Measurements from ENCODE around the gene NFKB1. TPM values are rescaled to one million over a fixed set of nuclear protein-coding genes. Genes with fewer than 3 reads are reported as not detected.

NFKB1 gene
- total RNA-seq, 1 donor: 67.4 TPM

- DNase-seq (ENCODE audit: low read depth): no peak
- no peak overlapping the region for H3K4me3 ChIP-seq (ENCODE audit: low read depth, low read length)
- TF ChIP-seq CTCF (IDR thresholded peaks at IDR 0.05; ENCODE audit: insufficient read depth, low read depth, low read length): no peak
Observed at GRCh38 chr4:102497986-102498385, 3.2 kb upstream of the NFKB1 start.

- peak overlapping the region; percentile 70 for H3K4me3 ChIP-seq (ENCODE audit: low read depth, low read length)
- no peak for DNase-seq (ENCODE audit: low read depth)
- TF ChIP-seq CTCF (IDR thresholded peaks at IDR 0.05; ENCODE audit: insufficient read depth, low read depth, low read length): peak; percentile 4
Observed at GRCh38 chr4:102500352-102500695, 835 bp upstream of the NFKB1 start.

- DNase-seq (ENCODE audit: low read depth): no peak
- TF ChIP-seq CTCF (IDR thresholded peaks at IDR 0.05; ENCODE audit: insufficient read depth, low read depth, low read length): no peak
- peak overlapping the region; percentile 70 for H3K4me3 ChIP-seq (ENCODE audit: low read depth, low read length)
Observed at GRCh38 chr4:102501447-102501696, 213 bp downstream of the NFKB1 start.

GRCh38 chr4:102502543-102502818 is 1.3 kb downstream of the NFKB1 start:
- DNase-seq (ENCODE audit: low read depth): no peak
- TF ChIP-seq CTCF (IDR thresholded peaks at IDR 0.05; ENCODE audit: insufficient read depth, low read depth, low read length): no peak
- peak overlapping the region; percentile 70 for H3K4me3 ChIP-seq (ENCODE audit: low read depth, low read length)

GRCh38 chr4:102503301-102503746 is 2.2 kb downstream of the NFKB1 start:
- DNase-seq (ENCODE audit: low read depth): no peak
- peak overlapping the region; percentile 70 for H3K4me3 ChIP-seq (ENCODE audit: low read depth, low read length)
- no peak for TF ChIP-seq CTCF (IDR thresholded peaks at IDR 0.05; ENCODE audit: insufficient read depth, low read depth, low read length)

GRCh38 chr4:102503831-102504786 is 3.0 kb downstream of the NFKB1 start:
- no peak for DNase-seq (ENCODE audit: low read depth)

More at GRCh38 chr4:102503831-102504786, 3.0 kb downstream of the NFKB1 start:
- no peak for TF ChIP-seq CTCF (IDR thresholded peaks at IDR 0.05; ENCODE audit: insufficient read depth, low read depth, low read length)
- peak overlapping the region; percentile 70 for H3K4me3 ChIP-seq (ENCODE audit: low read depth, low read length)
